Neuron (in vitro differentiated cells): ENCODE measurements around the gene APOB.

ENCODE experiments used
- H2AFZ ChIP-seq: one replicate; pipeline ENCODE4 v1.6.1; 2013; ENCODE audit warnings: low read depth, mild to moderate bottlenecking, inconsistent platforms, low read length, moderate library complexity
- H3K27me3 ChIP-seq: one replicate; pipeline ENCODE4 v1.6.1; 2013; ENCODE audit warnings: low read length; ENCODE audit not compliant: insufficient read depth
- H3K36me3 ChIP-seq: one replicate; pipeline ENCODE4 v1.6.1; 2013; ENCODE audit warnings: low read length; ENCODE audit not compliant: insufficient read depth
- H3K4me1 ChIP-seq: one replicate; pipeline ENCODE4 v1.6.1; 2013; ENCODE audit warnings: low read length; ENCODE audit not compliant: insufficient read depth
- H3K4me3 ChIP-seq: 2 replicates; pipeline ENCODE4 v1.5.1; 2013; ENCODE audit warnings: mild to moderate bottlenecking, low read length, moderate library complexity
- H3K9me3 ChIP-seq: one replicate; pipeline ENCODE4 v1.6.1; 2013; ENCODE audit warnings: low read length

The APOB gene

GRCh38 chr2:21059885-21060610 lies 16.2 kb upstream of the APOB start:
- Histone ChIP-seq H3K27me3 (no peaks in the 10 kb centered on the region), H2AFZ (no peak overlapping the region), H3K4me1 (no peaks in the 10 kb centered on the region), H3K36me3 (no peaks in the 10 kb centered on the region), H3K9me3 (no peaks in the 10 kb centered on the region), H3K4me3 (no peak overlapping the region)

GRCh38 chr2:21057097-21057496 lies 13.2 kb upstream of the APOB start:
- no peaks in the 10 kb centered on the region for H3K4me1 ChIP-seq
- no peak overlapping the region for H3K4me3 ChIP-seq
- H3K9me3 ChIP-seq, result no peaks in the 10 kb centered on the region
- H3K36me3 ChIP-seq, result no peaks in the 10 kb centered on the region
- H2AFZ ChIP-seq, result no peak overlapping the region
- no peaks in the 10 kb centered on the region for H3K27me3 ChIP-seq

GRCh38 chr2:21055879-21056790 lies 12.3 kb upstream of the APOB start:
- Histone ChIP-seq H3K36me3 (no peaks in the 10 kb centered on the region), H3K27me3 (no peaks in the 10 kb centered on the region)

GRCh38 chr2:21055451-21055850 lies 11.6 kb upstream of the APOB start:
- no peaks in the 10 kb centered on the region for H3K36me3 ChIP-seq
- H3K27me3 ChIP-seq, result no peaks in the 10 kb centered on the region
- H2AFZ ChIP-seq, result no peak overlapping the region
- H3K4me1 ChIP-seq, result no peaks in the 10 kb centered on the region
- no peak overlapping the region for H3K4me3 ChIP-seq
- no peaks in the 10 kb centered on the region for H3K9me3 ChIP-seq

More at GRCh38 chr2:21055879-21056790, 12.3 kb upstream of the APOB start:
- H3K4me3 ChIP-seq, result no peak overlapping the region
- H2AFZ ChIP-seq, result no peak overlapping the region
- no peaks in the 10 kb centered on the region for H3K4me1 ChIP-seq
- H3K9me3 ChIP-seq, result no peaks in the 10 kb centered on the region

- Histone ChIP-seq H2AFZ (no peak overlapping the region), H3K36me3 (no peaks in the 10 kb centered on the region), H3K4me3 (no peak overlapping the region), H3K4me1 (no peaks in the 10 kb centered on the region), H3K9me3 (no peaks in the 10 kb centered on the region), H3K27me3 (no peaks in the 10 kb centered on the region)
These were observed 10.1 kb upstream of the APOB start for GRCh38 chr2:21054011-21054410.

- H3K4me3 ChIP-seq, result no peak overlapping the region
- H3K27me3 ChIP-seq, result no peaks in the 10 kb centered on the region
- no peak overlapping the region for H2AFZ ChIP-seq
- no peaks in the 10 kb centered on the region for H3K9me3 ChIP-seq
- H3K36me3 ChIP-seq, result no peaks in the 10 kb centered on the region
- no peaks in the 10 kb centered on the region for H3K4me1 ChIP-seq
These were observed 8.2 kb upstream of the APOB start for GRCh38 chr2:21052044-21052443.

- Histone ChIP-seq H2AFZ (no peak overlapping the region), H3K4me3 (no peak overlapping the region), H3K27me3 (peaks cover 4% of the 10 kb centered on the region), H3K4me1 (no peaks in the 10 kb centered on the region), H3K36me3 (no peaks in the 10 kb centered on the region), H3K9me3 (no peaks in the 10 kb centered on the region)
These were observed 6.3 kb upstream of the APOB start for GRCh38 chr2:21050164-21050563.

GRCh38 chr2:21047141-21048009 lies 3.5 kb upstream of the APOB start:
- peaks cover 3% of the 10 kb centered on the region for H3K4me1 ChIP-seq
- H3K9me3 ChIP-seq, result no peaks in the 10 kb centered on the region
- no peak overlapping the region for H3K4me3 ChIP-seq
- peaks cover 17% of the 10 kb centered on the region for H3K27me3 ChIP-seq
- no peak overlapping the region for H2AFZ ChIP-seq
- H3K36me3 ChIP-seq, result no peaks in the 10 kb centered on the region

GRCh38 chr2:21046506-21046905 lies 2.6 kb upstream of the APOB start:
- Histone ChIP-seq H3K27me3 (peaks cover 17% of the 10 kb centered on the region), H3K36me3 (no peaks in the 10 kb centered on the region), H3K9me3 (no peaks in the 10 kb centered on the region), H3K4me3 (no peak overlapping the region), H3K4me1 (peaks cover 3% of the 10 kb centered on the region), H2AFZ (no peak overlapping the region)

GRCh38 chr2:21044694-21045371 lies 960 bp upstream of the APOB start:
- H3K9me3 ChIP-seq, result no peaks in the 10 kb centered on the region
- no peak overlapping the region for H3K4me3 ChIP-seq
- H3K27me3 ChIP-seq, result peaks cover 19% of the 10 kb centered on the region
- H3K4me1 ChIP-seq, result peaks cover 3% of the 10 kb centered on the region
- no peak overlapping the region for H2AFZ ChIP-seq
- no peaks in the 10 kb centered on the region for H3K36me3 ChIP-seq

GRCh38 chr2:21042958-21043743 lies 722 bp downstream of the APOB start:
- no peaks in the 10 kb centered on the region for H3K9me3 ChIP-seq
- no peak overlapping the region for H2AFZ ChIP-seq
- H3K27me3 ChIP-seq, result peaks cover 19% of the 10 kb centered on the region
- no peak overlapping the region for H3K4me3 ChIP-seq
- H3K4me1 ChIP-seq, result peaks cover 3% of the 10 kb centered on the region
- H3K36me3 ChIP-seq, result no peaks in the 10 kb centered on the region

GRCh38 chr2:21042708-21042957 lies 1.2 kb downstream of the APOB start:
- H3K36me3 ChIP-seq, result no peaks in the 10 kb centered on the region
- peaks cover 19% of the 10 kb centered on the region for H3K27me3 ChIP-seq
- no peak overlapping the region for H3K4me3 ChIP-seq

More at GRCh38 chr2:21042708-21042957, 1.2 kb downstream of the APOB start:
- Histone ChIP-seq H2AFZ (no peak overlapping the region), H3K4me1 (peaks cover 3% of the 10 kb centered on the region), H3K9me3 (no peaks in the 10 kb centered on the region)
